ENCODE results near the gene GUF1. TPM values are rescaled to one million over a fixed set of nuclear protein-coding genes. Genes with fewer than 3 reads are reported as not detected.
A peak's percentile ranks its signal among the peaks of the same experiment; 100 is the strongest.

Gene GUF1, protein sequence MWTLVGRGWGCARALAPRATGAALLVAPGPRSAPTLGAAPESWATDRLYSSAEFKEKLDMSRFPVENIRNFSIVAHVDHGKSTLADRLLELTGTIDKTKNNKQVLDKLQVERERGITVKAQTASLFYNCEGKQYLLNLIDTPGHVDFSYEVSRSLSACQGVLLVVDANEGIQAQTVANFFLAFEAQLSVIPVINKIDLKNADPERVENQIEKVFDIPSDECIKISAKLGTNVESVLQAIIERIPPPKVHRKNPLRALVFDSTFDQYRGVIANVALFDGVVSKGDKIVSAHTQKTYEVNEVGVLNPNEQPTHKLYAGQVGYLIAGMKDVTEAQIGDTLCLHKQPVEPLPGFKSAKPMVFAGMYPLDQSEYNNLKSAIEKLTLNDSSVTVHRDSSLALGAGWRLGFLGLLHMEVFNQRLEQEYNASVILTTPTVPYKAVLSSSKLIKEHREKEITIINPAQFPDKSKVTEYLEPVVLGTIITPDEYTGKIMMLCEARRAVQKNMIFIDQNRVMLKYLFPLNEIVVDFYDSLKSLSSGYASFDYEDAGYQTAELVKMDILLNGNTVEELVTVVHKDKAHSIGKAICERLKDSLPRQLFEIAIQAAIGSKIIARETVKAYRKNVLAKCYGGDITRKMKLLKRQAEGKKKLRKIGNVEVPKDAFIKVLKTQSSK
- total RNA-seq (2014; rRNA removed; shearing (Covaris generic)): 14.5 and 20.5 TPM in 2 replicates
- 21.5 and 26.5 TPM in 2 replicates for polyA plus RNA-seq (2015; cell fraction: cytosol; rRNA removed)
- polyA plus RNA-seq (2015; cell fraction: nucleus; rRNA removed): 28.2 and 29.8 TPM in 2 replicates

DNA sequence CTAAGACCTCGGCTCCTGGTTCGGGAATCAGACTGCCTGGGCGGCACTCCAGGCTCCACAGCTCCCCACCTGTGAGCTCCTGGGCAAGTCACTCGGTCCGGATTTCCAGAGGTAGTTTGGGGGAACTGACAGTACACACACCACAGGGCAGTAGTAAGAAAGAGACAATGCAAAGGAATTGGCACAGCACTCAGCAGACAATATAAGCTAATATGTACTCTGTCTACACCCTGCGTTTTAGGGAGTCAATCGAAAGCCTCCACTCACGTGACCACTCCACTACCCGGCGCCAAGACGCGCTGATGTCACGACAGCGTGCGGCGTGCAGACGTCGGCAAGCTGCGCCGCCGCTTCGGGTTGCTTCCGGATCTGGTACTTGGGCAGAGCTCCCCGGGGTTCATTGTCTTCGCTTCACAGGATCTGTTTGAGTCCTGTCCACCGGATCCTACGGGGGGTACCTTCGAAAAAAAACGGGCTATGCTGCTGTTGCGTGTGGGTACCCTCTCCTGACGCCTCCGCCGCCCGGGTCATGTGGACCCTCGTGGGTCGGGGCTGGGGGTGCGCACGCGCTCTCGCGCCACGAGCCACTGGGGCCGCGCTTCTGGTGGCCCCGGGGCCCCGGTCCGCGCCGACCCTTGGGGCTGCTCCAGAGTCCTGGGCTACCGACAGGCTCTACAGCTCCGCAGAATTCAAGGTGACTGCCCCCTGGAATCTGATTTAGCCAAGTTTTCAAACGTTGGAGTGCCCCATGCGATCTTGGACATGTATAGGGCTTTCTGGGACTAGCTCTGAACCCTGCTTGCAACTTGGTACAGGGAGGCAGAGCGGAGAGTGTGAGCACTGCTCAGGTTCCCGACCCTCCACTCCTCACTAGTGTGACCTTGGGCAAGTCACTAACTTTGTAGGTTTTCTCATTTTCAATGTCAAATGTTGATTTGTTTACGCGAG is at the start of gene GUF1:
GUF1 (plus strand) TSS at position 327 of the 948 bp plus-strand sequence; CDS start at position 530, 203 bp downstream.
- peak; percentile 92 for DNase-seq (ENCODE audit: low read depth)

DNA sequence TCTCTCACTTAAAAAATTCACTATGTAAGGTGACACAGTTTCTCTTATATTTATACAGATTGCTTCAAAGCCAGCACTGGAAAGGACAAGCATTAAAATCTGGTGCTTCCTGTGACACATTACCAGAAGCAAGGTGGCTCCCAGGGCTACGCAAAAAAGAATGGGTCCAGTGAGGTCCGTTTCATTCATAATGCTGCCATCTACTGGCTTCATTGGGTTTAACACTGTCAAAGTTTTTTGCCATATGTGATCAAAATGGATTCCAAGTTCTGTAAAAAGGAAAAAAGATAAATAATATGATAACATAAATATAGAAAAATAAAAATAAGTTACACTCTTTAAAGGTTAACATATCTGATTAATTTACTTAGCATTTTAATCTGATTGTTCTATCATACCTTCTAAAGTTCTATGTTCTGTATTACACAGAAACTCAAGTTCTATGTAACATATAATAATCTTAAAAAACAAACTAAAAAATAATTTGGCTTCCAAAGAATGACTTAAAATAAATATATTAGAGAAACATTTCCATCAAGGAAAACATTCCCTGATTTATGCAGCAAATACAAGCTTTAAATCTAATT is 48.8 kb upstream of the GUF1 start:
- DNase-seq (ENCODE audit: low read depth): peak; percentile 66

DNA sequence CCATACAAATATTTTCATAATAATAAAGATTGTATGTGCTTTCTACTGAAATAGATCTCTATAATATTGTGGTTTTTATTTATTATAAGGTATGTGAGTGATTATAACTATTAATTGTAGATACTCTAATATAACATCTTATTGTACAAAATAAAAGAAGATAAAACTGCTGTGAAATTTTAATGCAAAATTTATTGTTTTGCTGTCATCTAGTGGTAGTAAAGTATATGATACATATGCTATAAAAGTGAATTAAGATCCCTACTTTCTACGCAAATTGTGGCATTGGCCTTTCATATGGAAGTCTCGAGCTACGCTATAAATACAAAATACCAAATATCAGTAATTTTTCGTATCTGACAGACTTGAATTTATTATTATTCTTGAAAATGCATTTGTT is 46.1 kb upstream of the GUF1 start:
- DNase-seq (ENCODE audit: low read depth): no peak

DNA sequence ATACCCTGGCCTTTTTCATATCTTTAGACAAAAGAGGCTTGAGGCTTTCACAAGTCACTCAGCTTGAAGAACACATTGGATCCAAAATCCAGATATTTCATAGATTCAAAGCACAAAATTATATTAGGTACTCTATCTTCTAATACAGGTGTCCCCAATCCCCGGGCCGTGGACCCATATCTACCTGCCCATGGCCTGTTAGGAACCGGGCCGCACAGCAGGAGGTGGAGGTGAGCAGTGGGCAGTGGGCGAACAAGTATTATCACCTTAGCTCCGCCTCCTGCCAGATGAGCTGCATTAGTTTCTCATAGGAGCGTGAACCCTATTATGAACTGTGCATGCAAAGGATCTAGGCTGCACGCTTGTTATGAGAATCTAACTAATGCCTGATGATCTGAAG is 45.5 kb upstream of the GUF1 start:
- DNase-seq (ENCODE audit: low read depth): no peak

DNA sequence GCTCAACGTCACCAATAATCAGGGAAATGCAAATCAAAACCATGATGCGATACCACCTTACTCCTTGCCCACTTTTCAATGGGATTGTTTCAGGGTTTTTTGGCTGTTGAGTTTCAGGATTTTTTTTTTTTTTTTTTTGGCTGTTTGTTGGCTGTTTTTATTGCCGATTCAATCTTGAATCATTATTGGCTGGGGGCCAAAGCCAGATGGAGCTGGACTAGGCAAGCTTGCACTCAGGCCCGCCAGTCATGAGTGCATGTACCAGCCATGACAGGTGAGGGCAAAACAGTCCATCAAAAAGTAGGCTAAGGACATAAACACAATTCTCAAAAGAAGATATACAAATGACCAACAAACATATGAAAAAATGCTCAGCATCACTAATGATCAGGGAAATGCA is 40.1 kb upstream of the GUF1 start:
- DNase-seq (ENCODE audit: low read depth): peak; percentile 17

DNA sequence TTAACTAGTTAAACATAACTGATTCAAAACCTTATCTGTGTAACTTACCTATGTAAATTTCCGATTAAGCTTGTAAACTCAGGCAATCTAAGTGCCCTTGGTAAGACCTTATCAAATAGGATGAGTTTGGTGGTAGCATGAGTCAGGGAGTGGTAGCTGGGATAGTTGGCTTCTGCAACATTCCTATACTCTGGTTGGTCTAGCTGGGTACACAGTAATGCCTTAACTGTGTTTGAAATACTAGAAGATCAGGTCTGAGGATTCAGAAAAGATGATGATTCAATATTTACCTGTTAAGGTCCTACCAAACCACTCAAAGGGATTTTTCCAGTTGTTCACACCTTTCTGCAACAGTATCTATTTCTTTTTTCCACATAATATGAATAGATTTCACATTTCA is 32.1 kb upstream of the GUF1 start:
- DNase-seq (ENCODE audit: low read depth): no peak

DNA sequence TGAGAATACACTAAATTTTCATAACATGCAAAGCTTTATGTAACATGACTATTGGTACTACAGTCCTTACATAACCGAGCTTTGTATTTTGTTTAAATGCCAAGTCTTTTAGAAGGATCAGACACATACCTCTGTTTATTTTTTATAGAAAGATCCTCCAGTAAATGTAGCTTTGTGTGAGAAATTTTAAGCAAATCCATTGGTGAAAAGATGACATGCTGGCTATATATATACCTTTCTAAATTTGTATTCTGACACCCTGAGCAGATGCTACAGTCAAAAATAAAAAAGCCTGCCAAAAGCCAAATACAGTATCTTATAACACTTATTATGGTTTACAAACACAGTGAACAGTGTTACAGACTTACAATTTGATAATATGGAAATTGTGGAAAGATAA is 26.8 kb upstream of the GUF1 start, which contains the start of gene YIPF7:
YIPF7 (minus strand) TSS at position 201 of the 400 bp plus-strand sequence. CDS start 1,525 bp downstream, outside the sequence.
- no peak for DNase-seq (ENCODE audit: low read depth)

DNA sequence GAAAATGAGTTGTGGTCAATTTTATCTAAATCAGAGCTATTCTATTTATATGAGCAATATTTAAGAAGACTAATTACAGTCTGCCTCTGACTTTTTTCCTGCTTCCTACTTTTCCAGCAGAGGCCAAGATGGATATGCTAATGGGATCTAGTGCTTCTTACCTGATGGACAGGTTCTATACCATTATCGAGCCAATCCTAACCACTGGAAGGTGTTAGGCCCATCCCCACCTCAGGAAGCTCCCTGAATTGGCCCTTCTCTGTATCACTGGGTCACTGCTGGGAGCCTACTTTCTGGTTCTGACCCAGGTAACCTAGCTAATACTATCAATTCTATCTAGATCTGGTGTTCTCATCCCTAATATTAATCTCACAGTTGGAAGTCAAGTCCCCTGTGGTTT is 26.2 kb upstream of the GUF1 start:
- DNase-seq (ENCODE audit: low read depth): no peak

DNA sequence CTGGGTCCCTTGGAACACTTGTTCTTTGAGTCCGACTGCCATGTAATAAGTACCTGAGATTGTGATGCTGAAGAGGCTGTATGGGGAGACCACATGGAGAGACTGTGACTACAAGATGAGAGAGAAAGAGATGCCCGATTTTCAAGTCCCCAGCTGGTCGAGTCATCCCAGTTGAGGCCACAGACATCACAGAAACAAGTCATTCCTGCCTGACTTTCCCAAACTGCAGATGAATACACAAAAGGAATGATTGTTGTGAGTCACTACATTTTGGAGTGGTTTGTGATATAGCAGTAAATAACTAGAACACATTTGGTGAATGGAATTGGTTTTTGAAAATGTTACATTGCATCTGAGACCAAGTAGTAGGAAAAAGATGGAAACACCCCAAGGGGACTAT is 17.8 kb upstream of the GUF1 start:
- peak; percentile 42 for DNase-seq (ENCODE audit: low read depth)

DNA sequence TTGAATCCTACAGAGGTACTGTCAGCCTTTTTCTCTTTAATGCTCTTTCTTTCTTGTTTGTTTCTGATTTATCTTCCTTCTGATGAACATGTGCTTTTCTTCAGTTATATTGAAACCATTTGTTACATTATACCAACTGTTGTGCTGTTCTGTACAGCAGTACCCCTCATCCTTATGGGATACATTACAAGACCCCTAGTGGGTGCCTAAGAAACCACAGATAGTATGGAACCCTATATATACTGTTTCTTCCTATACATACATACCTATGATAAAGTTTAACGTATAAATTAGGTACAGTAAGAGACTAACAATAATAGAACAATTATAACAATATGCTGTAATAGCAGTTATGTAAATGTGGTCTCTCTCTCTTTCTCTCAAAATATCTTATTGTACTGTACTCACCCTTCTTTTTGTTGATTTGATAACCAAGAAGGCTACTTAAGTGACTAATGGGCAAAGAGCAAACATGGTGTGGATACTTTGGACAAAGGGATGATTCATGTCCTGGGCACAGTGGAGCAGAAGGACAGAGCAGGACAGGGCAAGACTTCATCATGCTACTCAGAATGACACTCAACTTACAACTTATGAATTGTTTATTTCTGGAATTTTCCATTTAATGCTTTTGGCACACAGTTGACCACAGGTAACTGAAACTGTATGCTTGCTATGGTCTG is 16.1 kb upstream of the GUF1 start:
- DNase-seq (ENCODE audit: low read depth): peak; percentile 73

DNA sequence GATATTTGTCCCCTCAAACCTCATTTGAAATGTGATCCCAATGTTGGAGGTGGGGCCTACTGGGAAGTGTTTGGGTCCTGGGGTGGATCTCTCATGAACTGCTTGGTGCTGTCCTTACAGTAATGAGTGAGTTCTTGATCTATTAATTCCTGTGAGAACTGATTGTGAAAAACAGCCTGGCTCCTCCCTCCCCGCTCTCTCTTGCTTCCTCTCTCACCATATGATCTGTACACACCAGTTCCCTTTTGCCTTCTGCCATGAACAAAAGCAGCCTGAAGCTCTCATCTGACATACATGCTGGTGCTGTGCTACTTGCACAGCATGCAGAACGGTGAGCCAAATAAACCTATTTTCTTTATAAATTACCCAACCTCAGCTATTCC is 15.6 kb upstream of the GUF1 start:
- no peak for DNase-seq (ENCODE audit: low read depth)

DNA sequence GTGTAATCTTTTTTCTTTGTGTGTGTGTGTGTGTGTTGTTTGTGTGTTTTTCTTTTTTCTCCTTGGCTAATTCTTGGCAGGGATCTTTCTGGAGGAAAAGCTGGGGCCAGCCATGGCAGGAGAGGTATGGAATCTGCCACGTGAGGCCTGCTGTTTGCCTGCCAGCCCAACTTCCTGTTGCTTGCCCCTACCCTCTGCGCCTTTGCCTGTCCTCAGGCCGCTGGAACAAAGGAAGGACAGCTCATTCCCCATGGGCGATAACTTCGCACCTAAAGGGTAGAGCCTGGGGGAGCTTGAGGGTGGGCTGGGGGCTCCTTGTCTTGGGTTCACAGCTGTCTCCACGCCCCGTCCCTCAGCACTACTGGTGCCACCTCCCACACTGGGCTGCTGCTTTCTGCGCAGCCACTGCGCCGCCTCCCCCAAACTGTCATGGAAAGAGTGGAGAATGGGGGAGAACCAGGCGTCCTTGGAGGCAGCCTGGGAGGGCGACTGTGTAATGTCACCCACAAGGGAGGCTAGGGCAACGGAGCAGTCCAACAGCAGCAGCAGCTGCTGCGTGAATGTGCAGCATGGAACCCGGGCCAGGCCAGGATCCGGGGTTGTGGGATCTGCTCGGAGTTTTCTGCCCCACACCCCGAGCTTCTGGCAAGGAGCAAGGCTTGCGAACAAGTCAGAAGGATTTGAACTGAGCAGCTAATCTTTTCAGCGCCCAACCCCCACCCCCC is 14.5 kb upstream of the GUF1 start:
- no peak for DNase-seq (ENCODE audit: low read depth)

DNA sequence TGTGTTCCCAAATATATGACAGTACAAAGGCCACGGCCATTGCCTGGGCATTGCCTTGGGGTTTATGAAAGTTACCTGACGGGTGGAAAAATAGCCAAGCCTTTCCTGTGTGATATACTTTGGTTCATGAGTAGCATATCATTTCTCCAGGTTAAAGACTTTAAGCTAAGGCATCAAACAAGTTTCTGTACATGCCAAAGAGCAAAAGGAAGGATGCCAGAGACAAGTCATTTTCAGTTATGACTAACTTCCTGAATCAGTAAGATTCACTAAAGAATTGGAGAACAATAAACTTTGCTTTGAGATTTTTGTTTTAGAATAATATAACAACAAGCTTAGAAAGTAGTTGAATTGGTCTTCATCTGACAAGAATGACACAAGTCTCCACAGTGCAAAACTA is 9.7 kb upstream of the GUF1 start:
- DNase-seq (ENCODE audit: low read depth): peak; percentile 35

DNA sequence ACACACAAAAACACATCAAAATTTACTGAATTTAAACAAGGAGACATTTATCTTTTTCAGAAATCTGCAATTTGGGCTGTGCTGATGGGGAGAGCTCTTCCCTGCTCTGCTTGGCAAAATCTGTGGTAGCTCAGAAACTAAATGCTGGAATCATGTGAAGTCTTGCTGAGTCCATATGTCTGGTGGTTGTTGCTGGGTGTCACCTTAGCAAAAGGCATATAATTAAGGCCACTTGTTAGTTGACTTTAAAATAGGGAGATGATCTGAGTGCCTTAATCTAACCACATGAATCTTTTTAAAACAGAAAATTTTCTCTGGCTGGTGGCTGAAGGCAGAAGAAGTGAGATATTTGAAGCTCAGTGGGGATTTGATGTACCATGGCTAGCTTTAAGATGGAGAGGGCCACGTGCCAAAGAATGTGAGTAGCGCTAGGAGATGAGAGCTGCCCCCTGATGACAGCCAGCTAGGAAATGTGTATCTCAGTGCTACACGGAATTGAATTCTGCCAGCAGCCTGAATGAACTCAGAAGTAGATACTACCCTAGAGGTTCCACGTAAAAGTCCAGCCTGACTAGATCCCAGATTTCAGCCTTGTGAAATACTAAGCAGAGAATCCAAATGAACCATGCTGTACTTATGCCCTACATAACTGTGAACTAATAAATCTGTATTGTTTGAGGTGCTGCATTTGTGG is 7.6 kb upstream of the GUF1 start:
- no peak for DNase-seq (ENCODE audit: low read depth)

DNA sequence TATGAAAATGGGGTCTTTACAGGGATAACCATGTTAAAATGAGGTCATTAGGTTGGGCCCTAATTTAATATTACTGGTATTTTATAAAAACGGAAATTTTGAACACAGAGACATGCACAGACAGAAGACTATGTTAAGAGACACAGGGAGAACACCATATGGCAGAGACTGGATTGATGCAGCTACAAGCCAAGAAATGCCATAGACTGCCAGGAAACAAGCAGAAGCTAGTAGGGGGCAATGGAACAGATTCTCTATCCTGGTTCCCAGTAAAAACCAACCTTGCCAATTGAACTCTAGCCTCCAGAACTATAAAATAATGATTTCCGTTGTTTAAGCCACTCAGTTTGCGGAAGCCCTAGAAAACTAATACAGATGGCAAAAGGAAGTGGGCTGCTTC is 6.6 kb upstream of the GUF1 start:
- DNase-seq (ENCODE audit: low read depth): no peak

DNA sequence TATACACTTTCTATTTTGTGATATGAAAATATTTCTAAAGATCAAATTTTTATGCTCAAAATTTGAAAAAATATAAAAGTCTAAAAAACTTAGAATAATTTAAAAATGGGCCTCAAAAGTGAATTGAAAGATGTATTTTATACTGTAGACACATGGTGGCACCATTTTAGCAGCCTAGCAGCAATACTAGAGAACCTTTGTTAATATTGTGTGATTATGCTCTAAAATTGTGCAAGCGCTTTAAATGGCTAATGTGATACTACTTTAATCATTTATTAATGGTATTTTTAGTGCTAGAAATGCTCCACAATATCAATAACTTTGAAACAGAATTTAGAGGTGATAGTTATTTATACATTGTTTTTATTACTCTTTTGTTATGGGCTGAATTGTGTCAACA is 3.7 kb upstream of the GUF1 start:
- DNase-seq (ENCODE audit: low read depth): no peak

DNA sequence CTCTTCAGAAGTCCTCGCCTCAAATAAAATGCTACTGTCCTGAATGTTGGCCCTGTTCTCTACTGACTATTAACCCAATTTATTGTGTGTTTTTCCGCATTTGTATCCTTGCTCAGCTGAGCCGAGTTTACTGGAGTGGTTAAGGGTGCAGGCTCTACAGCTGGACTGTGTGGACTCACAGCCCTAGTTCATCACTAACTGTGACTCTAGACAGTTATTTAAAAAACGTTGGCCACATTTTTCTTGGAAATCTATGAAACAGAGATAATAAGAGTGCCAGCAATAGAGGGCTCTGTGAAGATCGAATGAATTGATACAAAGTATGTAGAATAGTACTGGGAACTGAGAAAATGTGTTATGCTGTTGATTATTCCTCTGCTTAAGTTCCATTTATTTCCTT is 2.9 kb upstream of the GUF1 start:
- no peak for DNase-seq (ENCODE audit: low read depth)

DNA sequence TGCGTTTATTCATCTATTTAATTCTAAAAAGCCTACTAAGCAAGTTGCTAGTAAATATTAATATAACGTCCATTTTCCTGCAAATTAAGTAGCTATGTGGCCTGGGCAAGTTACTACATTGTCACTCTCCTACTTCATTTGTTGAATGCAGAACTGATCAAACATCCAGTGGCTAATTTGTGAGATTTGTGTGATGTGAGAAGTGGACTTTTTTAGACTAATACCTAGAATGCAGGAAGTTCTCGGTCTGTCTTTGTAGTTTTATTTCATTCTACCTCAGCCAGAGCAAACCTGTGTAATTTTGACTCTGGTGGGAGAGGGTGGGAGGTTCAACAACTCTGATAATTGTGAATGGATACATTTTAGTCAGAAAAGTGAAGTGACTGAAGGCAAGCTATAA is 840 bp downstream of the GUF1 start:
- no peak for DNase-seq (ENCODE audit: low read depth)

DNA sequence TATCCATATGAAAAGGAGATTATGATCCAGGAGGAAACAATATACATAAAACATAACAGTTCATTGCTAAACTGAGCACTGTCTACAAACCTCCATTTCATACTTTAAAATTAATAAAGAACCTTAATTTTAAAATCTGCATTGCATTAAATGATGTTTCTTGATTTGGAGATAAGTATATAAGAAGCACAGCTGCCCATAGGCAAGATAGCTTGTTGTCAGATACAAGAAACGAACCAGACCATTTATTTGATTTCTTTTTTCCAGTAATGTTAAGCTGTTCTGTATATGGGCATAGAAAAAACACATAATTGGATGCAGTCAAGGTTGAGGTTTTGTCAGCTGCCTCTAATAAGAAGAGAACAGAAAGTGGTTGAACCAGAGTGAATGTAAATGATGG is 6.4 kb downstream of the GUF1 start:
- DNase-seq (ENCODE audit: low read depth): no peak
